T1000 (cell line): ENCODE data around the gene ARHGAP35.
"Not testable (repeated sequence)": the region's sequence is repeated elsewhere in the genome, so short reads cannot be mapped to it uniquely, and the experiment has no call there.

ENCODE experiments used
- DNase-seq: peaks from one replicate; lab custom pipeline; 2025; ENCODE audit warnings: mixed read lengths; lab: John Stamatoyannopoulos, UW

Gene ARHGAP35

DNA sequence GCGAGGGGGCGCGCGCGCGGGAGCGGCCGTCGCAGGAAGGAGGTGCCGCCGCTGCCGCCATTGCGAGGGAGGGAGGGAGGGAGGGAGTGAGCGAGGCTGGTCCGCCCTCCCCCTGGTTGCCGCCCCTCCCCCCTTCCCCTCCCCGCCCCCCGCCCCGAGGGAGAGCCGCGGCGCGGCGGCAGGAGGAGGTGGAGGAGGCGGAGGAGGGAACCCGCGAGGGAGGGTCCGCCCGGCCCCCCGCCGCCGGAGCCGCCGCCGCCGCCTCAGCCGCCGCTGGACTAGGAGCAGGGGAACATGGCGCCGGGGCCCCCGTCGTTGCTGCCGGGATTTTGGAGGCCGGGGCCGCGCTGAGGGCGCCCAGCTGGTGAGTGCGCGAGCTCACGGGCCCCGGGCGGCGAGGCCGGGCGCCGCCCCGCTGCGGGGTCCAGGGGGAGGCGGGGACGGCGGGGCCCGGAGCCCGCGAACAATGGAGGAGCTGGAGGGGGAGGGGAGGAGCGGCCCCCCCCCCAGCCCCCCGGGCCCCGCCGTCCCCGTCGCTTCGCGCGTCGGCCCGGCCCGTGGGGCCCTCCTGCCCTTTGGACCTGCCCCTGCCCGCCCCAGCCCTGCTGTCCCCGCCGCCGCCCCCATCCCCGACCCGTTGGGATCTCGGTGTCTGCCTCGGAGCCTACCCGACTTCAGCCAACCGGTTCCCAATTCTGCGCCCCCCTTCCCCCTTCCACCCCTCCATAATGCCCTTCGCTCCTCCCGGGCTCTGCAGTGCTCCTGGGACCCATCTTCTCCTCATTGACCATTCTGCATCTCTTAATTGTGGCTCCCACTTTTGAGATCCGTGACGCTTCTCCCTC, at the start of gene ARHGAP35:
ARHGAP35 (plus strand) TSS at position 152 of the 845 bp plus-strand sequence. CDS start 57,679 bp downstream, outside the sequence.
- no peak for DNase-seq

DNA sequence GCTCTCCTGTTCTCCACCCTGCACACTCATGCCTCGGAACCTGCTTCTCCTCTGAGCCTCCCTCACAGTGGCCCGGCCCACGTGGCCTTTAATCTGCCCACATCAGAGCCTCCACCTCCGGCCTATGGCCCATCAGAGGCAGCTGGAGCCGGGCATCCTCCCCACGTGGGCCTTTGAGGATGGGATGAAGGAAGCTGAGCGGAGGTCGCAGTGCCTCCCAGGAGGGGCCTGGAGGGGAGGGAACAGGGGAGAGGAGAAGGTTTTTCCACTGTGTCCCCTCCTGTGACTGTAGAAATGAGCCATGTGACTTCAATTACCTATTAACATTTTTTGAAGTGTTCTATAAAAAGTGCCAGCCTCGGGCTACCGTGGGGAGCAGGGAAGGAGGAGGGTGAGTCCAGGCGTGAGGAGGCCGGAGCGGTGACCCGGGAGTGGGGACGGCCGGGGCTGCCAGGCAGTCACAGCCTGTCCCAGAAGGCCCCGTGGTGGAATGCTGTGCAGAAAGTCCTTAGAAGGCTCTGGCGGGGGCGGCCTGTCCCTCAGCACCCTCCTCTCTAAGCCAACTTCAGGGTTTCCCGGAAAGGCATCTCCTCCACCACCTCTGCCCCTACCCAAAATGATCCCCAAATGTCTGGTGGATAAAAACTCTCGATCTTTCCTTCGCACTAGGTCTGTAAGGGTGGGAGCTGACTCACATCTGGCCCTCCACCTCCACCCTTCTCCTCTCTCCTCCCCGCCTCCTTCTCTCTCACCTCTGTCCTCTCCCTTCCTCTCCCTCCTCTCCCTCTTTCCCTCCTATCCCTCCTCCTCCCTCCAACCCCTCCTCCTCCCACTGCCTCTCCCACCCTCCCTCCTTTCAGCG, 47.6 kb upstream of the ARHGAP35 start:
- no peak for DNase-seq

DNA sequence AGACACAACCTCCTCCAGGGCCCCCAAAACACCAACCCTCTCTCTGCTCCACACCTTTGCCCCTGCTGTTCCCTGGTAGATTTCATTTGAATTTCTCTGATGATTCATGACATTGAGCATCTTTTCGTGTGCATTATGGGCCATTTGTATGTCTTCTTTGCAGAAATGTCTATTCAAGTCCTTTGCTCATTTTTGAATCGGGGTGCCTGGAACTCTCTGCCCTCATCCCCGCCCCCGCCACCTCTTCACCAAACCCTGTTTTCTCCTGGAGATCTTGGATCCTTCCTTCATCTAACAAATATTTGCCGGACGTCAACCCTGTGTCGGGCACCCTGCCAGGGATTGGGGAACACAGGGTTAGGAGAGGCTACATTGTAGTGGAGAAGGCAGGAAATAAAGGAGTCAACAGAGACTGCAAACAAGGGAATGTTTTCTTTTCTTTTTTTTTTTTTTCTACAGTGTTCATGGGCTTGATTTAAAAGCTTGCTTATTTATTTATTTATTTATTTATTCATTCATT, 46.9 kb upstream of the ARHGAP35 start:
- no peak for DNase-seq

DNA sequence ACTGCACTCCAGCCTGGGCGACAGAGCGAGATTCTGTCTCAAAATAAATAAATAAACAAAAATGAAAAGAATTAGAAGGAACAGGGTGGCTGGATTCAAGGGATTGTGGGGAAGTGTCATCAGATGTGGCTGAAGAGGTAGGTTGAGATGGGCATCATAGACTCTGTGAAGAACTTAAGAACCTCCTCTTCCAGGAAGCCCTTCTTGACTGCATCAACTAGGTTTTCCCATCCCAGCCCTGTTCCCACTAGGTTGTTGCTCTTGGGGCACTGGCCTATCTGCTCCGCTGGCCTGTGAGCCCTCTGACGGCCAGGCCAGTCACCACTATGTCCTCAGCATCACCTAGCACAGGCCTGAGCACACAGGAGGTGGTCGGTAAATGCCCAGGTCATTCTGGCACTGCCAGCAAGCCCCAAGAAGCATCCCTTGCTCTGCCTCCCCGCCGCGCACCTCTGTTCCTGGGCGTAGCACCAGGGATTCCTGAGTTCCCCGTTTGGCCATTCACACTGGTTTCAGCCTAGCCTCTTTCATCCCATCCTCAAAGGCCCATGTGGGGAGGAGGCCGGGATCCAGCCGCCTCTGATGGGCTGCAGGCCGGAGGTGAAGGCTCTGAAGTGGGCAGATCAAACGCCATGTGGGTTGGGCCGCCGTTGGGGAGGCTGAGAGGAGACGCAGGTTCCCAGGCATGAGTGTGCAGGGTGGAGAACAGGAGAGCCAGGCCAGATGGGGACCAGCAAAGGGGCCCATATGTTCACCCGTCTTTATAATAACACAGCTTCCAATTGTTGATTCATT, 44.8 kb upstream of the ARHGAP35 start:
- DNase-seq, result no peak

DNA sequence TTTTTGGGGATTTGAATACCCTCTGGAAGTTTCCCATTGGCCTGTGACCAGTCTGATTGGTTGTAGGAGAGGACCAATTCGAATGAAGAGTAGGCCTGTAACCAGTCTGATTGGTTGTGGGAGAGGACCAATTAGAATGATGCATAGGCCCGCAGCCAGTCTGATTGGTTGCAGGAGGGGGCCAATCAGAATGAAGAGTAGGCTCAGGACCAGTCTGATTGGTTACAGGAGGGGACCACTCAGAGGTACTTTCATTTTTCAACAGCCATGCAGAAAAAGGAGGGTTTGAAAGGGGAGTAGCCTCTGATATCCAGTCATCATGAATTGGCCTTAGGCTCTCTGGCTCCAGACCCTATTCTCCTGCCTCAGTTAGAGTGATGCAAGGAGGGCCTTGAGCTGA, 42.0 kb upstream of the ARHGAP35 start:
- no peak for DNase-seq

DNA sequence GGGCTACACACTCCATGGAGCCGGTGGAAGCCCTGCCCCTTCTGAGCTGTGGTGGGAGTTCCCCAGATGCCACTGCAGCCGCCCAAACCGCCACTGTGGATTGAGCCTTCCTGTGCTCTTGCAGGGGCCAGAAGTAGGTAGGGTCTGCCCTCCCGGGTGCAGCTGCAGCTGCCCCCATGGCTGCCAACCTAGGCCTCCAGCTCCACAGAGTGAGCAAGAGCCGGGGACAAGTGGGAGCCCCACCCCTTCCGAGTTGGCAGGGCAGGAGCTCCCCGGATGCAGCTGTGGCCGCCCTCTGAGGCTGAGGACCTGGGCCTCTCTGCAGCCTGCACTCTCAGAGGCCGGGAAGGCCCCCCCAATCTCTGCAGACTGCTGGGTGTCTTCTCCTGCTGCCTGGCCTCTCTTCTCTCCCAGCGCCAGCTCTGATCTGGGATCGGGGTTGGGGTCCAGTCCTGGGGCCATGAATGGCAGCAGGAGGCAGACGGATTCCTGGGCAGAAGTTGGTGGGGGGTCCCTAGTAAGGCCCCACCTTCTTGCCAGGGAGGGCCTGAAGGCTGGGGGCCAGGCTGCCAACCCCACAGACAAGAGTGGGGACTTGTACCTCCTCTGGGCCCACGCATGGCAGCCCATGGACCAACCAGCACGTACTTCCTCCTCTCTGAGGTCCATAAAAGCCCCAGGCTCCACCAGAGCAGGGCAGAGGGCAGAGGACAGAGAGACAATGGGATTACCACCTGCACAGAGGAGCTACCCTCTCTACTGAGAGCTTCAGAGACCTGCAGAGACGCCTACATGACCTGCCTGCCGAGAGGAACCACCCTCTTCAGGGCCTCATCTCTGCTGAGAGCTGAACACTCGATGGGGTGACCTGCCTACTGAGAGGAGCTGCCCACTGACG, 39.0 kb upstream of the ARHGAP35 start:
- no peak for DNase-seq

DNA sequence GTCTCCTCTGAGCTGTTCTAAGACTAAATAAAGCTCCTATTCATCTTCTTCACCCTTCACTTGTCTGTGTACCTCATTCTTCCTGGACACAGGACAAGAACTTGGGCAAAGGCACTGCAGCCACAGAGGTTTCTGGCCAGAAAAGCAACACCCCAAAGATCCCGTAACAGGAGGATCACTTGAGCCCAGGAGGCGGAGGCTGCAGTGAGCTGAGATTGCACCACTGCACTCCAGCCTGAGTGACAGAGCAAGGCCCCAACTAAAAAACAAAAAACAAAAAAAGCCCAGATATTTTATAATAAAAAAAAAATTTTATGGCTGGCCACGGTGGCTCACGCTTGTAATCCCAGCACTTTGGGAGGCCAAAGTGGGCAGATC, 38.4 kb upstream of the ARHGAP35 start:
- not testable (repeated sequence) for DNase-seq

DNA sequence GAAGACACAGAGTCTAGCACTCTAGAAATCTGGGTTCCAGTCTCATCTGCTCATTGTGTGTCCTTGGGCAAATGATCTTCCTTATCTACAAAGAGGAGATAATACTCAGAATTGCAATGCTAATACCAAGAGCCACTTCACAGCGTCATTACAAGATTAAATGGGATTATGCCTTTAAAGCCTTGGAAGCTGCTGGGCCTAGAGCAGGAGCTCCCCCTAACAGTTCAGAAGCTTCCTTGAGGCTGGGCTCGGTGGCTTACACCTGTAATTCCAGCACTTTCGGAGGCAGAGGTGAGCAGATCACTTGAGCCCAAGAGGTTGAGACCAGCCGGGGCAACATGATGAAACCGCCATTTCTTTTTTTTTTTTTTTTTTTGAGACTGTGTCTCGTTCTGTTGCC, 37.7 kb upstream of the ARHGAP35 start:
- DNase-seq, result no peak

DNA sequence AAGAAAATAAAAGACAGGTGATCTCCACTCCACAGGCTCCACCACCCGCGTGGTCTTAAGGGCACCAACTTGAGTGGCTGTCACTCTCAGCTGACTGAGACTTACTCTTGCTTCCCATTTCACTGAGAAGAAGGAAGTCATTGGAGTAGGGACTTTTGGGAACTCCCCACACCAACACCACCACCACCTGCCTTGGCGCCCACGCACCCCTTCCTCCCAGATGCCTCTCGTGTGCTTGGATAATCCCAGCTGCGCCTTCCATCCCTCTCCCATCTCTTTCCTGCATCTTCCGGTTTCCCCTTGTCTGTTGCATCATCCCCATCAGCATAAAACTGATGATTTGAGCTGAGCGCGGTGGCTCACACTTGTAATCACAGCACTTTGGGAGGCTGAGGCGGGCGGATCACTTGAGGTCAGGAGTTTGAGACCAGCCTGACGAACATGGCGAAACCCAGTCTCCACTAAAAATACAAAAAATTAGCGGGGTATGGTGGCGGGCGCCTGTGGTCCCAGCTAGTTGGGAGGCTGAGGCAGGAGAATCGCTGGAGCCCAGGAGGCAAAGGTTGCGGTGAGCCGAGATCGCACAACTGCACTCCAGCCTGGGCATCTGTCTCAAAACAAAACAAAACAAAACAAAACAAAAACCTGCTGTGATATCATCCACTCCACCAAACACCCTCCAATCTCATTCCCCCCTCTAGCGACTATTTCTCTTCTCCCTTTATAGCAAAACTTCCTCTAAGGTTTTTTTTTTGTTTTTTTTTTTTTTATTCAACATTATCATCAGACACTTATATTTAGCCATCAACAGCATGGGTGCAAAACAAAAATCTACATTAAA, 35.7 kb upstream of the ARHGAP35 start:
- DNase-seq, result no peak

DNA sequence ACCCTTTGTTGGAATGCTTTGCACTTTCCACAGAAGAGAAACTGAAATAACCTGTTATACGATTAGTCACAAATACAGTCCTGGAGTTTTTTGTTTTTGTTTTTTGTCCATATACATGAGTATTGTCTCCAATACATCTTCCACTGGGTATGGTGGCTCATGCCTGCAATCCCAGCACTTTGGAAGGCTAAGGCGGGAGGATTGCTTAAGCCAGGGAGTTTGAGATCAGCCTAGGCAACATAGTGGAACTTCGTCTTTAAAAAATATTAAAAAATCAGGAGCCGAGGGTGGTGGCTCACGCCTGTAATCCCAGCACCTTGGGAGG, 35.1 kb upstream of the ARHGAP35 start:
- no peak for DNase-seq

DNA sequence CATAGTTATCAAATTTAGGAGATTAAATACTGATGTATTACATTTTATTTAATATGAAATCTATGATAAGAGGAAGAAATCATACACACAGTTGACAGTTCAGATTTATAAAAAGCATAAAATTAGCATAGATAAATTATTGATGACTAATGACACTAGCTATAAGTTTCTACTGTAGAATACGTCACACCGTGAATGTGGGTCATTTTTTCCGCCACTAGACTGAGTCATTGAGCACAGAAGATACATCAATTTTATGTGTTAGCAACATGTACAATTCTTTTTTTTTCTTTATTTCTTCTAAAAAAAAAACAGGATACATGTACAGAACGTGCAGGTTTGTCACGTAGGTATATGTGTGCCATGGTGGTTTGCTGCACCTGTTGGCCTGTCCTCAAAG, 32.3 kb upstream of the ARHGAP35 start:
- peak; percentile 36 for DNase-seq

DNA sequence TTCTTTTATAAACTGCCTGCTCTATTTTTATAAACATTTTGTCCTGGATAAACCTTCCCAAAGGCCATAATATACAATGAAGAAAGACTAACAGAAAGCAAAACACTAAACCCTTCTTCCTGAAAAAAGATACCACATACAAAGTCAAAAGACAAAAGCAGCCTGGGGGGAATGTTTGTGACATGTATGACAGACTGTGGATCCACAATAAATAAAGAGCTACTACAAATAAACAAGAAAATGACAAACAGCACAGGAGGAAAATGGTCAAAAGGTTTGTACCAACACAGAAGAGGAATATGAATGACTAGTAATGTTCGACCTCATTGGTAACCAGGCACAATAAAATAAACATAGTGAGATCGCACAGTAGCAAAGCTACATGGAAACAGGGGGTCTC, 29.9 kb upstream of the ARHGAP35 start:
- DNase-seq, result no peak

DNA sequence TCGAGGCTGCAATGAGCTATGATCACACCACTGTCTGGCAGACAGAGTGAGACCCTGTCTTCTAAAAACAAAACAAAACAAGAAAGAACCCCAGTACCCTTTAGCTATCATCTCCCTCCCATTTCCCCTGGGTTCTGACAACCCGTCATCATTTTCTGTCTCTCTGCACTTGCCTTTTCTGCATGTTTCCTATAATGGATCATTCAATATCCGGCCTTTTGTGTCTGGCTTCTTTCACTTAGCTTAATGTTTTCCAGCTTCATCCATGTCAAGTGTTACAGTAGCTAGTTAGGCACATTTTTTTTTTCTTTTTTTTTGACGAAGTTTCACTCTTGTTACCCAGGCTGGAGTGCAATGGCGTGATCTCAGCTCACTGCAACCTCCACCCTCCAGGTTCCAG, 26.7 kb upstream of the ARHGAP35 start:
- no peak for DNase-seq

DNA sequence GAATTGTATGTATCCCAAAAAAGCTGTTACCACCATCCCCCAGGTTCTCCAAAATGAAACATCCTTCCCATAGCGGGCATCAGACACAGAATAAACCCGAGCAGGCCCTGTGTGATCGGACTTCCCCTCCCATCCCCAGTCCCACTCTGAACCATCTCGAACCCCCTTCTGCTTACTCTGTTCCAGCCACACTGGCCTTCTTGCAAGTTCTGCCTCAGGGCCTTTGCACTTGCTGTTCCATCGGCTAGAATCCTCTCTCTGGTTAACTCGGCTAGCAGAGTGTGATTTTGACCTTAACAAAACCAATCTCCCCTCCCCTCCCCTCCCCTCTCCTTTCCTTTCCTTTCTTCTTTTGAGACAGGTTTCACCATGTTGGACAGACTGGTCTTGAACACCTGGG, 25.8 kb upstream of the ARHGAP35 start:
- no peak for DNase-seq

DNA sequence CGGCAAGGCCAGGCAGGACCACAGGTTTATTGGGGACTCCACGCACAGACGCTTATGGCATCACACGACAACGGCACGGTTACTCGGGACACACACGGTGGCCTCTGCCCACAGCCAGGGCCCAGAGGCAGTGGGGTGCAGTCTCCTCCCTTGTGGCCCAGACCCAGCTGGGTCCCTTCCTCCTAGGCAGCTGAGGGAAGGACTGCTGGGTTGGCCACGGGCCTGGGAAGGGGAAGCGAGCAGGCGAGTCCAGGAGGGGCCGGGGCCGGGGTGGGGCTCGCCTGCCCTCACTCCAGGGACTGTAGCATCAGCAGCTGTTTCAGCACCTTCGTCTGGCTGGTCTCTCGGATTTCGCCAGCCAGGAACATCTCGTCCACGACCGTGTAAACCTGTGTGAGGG, 22.6 kb upstream of the ARHGAP35 start:
- no peak for DNase-seq

DNA sequence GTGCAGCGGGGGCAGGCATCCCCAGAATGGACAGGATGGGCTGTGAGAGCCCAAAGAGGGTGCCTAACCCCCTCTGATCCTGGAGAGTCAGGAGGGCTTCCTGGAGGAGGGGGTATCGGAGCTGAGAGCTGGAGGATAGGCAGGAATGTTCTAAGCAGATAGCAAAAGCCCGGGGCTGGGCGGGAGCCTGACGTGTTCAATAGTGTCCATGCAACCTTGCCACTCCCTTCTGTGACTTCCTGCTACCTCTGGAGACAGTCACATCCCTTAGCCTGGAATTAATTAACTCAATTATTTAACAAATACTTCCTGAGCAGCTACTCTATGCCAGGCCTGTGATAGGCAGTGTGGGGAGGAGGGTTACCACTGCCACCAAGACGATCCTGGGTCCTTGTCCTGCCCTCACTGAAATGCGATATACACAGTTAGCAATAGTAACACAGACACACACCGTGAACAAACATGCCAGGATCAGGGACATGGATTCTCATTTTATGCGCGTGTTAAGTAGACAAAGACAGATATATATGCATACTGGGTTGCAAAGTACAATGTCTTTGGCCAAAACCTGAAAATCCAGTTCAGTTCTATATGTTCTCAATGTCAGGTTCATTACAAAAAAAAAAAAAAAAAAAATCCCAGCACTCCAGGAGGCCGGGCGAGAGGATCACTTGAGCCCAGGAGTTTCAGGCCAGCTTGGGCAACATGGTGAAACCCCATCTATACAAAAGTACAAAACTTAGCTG, 20.9 kb upstream of the ARHGAP35 start:
- no peak for DNase-seq

DNA sequence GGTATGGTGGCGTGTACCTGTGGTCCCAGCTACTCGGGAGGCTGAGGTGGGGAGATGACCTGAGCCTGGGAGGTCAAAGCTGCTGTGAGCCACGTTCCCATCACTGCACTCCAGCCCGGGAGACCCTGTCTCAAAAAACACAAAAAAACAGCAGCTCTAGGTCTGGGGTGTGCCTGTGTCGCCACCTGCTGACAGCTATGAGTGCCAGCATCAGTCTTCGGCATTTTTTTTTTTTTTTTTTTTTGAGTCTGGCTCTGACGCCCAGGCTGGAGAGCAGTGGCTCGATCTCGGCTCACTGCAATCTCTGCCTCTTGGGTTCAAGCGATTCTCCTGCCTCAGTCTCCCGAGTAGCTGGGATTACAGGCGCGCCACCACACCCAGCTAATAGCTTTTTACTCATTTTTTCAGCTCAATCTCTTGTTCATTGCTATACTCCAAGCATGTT, 20.3 kb upstream of the ARHGAP35 start:
- no peak for DNase-seq

DNA sequence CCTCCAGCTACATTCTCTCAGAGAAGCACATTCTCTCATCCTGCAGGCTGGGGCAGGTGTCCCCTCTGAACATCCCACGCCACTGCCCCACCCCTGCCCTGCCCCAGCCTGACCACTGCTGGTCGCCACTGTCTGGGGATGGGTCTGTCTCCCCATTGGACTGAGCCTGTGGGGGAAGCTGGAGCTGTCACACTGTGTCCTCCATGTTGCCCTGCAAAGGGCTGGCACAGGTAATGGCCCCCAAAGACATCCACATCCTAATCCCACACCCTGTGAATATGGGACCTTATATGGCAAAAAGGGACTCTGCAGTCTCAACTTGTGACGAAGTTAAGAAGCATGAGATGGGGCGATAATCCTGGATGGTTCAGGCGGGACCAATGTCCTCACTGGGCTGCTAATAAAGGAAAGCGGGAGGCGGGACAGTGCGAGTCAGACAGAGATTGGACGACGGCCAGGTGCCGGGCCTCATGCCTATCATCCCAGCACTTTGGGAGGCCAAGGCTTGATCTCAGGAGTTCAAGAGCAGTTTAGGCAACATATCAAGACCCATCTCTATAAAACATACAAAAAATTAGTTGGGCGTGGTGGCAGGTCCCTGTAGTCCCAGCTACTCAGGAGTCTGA, 19.2 kb upstream of the ARHGAP35 start:
- no peak for DNase-seq

DNA sequence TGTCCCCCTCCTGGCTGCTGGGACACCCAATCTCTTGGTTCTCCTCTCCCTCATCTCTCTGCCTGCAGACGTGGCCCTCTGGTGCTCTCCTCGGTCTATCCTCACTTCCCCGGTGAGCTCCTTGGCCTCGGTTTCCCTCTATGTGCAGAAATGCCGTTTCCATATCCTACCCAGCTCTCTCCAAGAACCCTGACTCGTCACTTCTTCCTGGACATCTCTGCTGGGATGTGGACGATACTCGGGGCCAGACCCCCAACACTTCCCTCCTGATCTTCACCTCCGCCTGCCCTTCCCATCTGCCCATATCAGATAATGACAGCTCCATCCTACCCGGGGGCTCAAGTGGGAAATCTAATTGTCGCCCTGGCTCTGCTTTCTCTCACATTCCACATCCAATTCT, 18.0 kb upstream of the ARHGAP35 start:
- DNase-seq, result no peak
